ENCODE results near the gene PISD.

DNA sequence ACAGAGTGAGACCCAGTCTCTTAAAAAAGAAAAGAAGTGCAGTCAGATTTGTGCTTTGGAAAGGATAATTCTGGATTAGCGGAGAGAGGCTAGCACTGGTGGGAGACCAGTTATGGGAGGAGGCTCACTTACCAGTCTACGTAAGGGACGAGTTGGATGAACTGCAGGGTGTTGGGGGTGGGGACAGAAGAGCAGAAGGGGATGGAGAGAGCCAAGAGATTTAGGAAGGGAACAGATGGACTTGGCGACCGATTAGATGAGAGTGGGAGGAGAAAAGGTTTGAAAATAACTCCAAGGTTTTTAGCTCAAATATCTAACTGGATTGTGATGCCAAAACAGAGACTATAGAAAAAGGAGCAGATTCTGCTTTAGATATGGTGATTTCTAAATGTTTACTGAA is 84.3 kb downstream of the PISD start:
- TF ChIP-seq, protein P1, sequence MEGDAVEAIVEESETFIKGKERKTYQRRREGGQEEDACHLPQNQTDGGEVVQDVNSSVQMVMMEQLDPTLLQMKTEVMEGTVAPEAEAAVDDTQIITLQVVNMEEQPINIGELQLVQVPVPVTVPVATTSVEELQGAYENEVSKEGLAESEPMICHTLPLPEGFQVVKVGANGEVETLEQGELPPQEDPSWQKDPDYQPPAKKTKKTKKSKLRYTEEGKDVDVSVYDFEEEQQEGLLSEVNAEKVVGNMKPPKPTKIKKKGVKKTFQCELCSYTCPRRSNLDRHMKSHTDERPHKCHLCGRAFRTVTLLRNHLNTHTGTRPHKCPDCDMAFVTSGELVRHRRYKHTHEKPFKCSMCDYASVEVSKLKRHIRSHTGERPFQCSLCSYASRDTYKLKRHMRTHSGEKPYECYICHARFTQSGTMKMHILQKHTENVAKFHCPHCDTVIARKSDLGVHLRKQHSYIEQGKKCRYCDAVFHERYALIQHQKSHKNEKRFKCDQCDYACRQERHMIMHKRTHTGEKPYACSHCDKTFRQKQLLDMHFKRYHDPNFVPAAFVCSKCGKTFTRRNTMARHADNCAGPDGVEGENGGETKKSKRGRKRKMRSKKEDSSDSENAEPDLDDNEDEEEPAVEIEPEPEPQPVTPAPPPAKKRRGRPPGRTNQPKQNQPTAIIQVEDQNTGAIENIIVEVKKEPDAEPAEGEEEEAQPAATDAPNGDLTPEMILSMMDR (conservative IDR thresholded peaks at IDR 0.05; ENCODE audit: low read length) = no peak
- TF ChIP-seq EZH2phosphoT487 (IDR thresholded peaks at IDR 0.05; ENCODE audit: borderline replicate concordance) = no peak
